ENCODE data around the gene APEH.
"Not testable (repeated sequence)": the region's sequence is repeated elsewhere in the genome, so short reads cannot be mapped to it uniquely, and the experiment has no call there.

DNA sequence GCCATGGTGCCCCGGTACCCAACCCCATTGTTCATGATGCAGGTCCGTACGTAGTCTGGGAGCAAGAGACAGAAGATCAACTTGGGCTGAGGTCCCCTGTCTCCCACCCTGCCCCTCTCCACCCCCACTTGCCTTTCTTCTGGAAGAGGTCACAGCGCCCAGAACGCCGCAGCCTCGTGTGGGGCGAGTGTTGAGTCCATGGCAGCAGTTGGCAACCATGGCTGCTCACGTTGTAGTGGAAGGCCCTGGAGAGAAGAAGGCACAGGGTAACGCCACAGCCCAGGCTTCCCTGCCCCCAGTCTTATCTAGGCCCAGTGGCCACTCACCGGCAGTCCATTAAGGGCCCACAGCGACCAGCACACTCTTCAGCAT lies 13.3 kb downstream of the APEH start:
- TF ChIP-seq FOXM1 (IDR thresholded peaks at IDR 0.05; ENCODE audit: borderline replicate concordance); ARNT (IDR thresholded peaks at IDR 0.05); L3MBTL2 (conservative IDR thresholded peaks at IDR 0.05); ELF4 (IDR thresholded peaks at IDR 0.05); FOXA1 (IDR thresholded peaks at IDR 0.05); SUZ12 (IDR thresholded peaks at IDR 0.05): not testable (repeated sequence)
